ENCODE measurements around the gene ST3GAL3.

DNA sequence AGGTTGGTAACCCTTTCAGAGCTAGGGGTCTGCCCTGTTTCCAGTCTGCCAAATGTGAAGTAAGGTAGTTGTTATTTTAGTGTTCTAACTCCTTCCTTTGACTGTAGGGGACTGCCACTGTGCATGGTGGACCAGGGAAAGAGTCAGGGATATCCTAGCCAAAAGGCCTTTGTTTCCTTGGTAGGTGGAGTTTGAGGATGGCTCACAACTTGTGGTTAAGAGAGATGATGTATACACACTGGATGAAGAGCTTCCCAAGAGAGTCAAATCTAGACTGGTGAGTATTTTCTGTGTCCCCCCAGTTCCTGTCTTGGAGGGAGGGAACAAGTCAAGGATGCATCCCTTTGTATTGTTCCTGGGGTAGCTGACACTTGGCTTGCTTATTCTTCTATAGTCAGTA, 3.5 kb upstream of the ST3GAL3 start:
- TF ChIP-seq, protein P1, sequence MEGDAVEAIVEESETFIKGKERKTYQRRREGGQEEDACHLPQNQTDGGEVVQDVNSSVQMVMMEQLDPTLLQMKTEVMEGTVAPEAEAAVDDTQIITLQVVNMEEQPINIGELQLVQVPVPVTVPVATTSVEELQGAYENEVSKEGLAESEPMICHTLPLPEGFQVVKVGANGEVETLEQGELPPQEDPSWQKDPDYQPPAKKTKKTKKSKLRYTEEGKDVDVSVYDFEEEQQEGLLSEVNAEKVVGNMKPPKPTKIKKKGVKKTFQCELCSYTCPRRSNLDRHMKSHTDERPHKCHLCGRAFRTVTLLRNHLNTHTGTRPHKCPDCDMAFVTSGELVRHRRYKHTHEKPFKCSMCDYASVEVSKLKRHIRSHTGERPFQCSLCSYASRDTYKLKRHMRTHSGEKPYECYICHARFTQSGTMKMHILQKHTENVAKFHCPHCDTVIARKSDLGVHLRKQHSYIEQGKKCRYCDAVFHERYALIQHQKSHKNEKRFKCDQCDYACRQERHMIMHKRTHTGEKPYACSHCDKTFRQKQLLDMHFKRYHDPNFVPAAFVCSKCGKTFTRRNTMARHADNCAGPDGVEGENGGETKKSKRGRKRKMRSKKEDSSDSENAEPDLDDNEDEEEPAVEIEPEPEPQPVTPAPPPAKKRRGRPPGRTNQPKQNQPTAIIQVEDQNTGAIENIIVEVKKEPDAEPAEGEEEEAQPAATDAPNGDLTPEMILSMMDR (IDR thresholded peaks at IDR 0.05), result no peak
- TF ChIP-seq POLR2A (IDR thresholded peaks at IDR 0.05), result no peak

Data from breast epithelium (tissue), 3 donors.